Chondrocyte (in vitro differentiated cells): ENCODE results near the gene NFIA. TPM values are rescaled to one million over a fixed set of nuclear protein-coding genes. Genes with fewer than 3 reads are reported as not detected.

ENCODE experiments used
- DNase-seq: peaks from one replicate; pipeline ENCODE4 v3.0.0; 2021; ENCODE audit warnings: mixed read lengths, low spot score
- H3K27ac Mint-ChIP-seq: one replicate; pipeline ENCODE4 v1.8.0; 2021; ENCODE audit warnings: mild to moderate bottlenecking, moderate library complexity, mixed read lengths; ENCODE audit not compliant: unreplicated experiment
- H3K27me3 Mint-ChIP-seq: 2 replicates; pipeline ENCODE4 v1.8.0; 2021; ENCODE audit warnings: low read depth, mixed read lengths
- H3K36me3 Mint-ChIP-seq: 2 replicates; pipeline ENCODE4 v1.8.0; 2021; ENCODE audit warnings: low read depth, mixed read lengths
- H3K4me1 Mint-ChIP-seq: 2 replicates; pipeline ENCODE4 v1.8.0; 2021; ENCODE audit warnings: low read depth, mild to moderate bottlenecking, mixed read lengths
- H3K4me3 Mint-ChIP-seq: one replicate; pipeline ENCODE4 v1.8.0; 2021; ENCODE audit warnings: mild to moderate bottlenecking, moderate library complexity, mixed read lengths; ENCODE audit not compliant: unreplicated experiment
- H3K9me3 Mint-ChIP-seq: 2 replicates; pipeline ENCODE4 v1.8.0; 2021; ENCODE audit warnings: low read depth, mixed read lengths
- total RNA-seq: library from RNA; stranded (reverse); gene quantifications from 3 replicates; pipeline ENCODE4 v1.2.1, GENCODE V29; 2021
- TF ChIP-seq, protein P1 (sequence below): fragments of 200-600 bp; sonication (generic); IDR thresholded peaks from 2 replicates; pipeline ENCODE4 v1.5.0; 2021; ENCODE audit warnings: antibody characterized with exemption, mild to moderate bottlenecking, moderate library complexity

NFIA gene
- total RNA-seq, 1 donor from 2014 or later: 43.0 TPM

GRCh38 chr1:61329556-61329955 is 247.2 kb downstream of the NFIA start:
- H3K27me3 Mint-ChIP-seq: no peaks in the 10 kb centered on the region
- DNase-seq: no peak
- H3K27ac Mint-ChIP-seq: no peak overlapping the region

GRCh38 chr1:61330018-61330417 is 247.7 kb downstream of the NFIA start:
- Mint-ChIP-seq H3K27me3 (no peaks in the 10 kb centered on the region), H3K4me3 (no peak overlapping the region), H3K9me3 (no peaks in the 10 kb centered on the region), H3K27ac (no peak overlapping the region), H3K36me3 (peaks cover 4% of the 10 kb centered on the region), H3K4me1 (peaks cover 5% of the 10 kb centered on the region)
- TF ChIP-seq, protein P1, sequence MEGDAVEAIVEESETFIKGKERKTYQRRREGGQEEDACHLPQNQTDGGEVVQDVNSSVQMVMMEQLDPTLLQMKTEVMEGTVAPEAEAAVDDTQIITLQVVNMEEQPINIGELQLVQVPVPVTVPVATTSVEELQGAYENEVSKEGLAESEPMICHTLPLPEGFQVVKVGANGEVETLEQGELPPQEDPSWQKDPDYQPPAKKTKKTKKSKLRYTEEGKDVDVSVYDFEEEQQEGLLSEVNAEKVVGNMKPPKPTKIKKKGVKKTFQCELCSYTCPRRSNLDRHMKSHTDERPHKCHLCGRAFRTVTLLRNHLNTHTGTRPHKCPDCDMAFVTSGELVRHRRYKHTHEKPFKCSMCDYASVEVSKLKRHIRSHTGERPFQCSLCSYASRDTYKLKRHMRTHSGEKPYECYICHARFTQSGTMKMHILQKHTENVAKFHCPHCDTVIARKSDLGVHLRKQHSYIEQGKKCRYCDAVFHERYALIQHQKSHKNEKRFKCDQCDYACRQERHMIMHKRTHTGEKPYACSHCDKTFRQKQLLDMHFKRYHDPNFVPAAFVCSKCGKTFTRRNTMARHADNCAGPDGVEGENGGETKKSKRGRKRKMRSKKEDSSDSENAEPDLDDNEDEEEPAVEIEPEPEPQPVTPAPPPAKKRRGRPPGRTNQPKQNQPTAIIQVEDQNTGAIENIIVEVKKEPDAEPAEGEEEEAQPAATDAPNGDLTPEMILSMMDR: no peak
- no peak for DNase-seq

More at GRCh38 chr1:61329556-61329955, 247.2 kb downstream of the NFIA start:
- H3K9me3 Mint-ChIP-seq: no peaks in the 10 kb centered on the region
- H3K4me3 Mint-ChIP-seq: no peak overlapping the region
- peaks cover 5% of the 10 kb centered on the region for H3K4me1 Mint-ChIP-seq
- peaks cover 2% of the 10 kb centered on the region for H3K36me3 Mint-ChIP-seq
- TF ChIP-seq, protein P1: no peak

GRCh38 chr1:61330571-61330970 is 248.2 kb downstream of the NFIA start:
- peaks cover 4% of the 10 kb centered on the region for H3K36me3 Mint-ChIP-seq
- TF ChIP-seq, protein P1: no peak
- H3K9me3 Mint-ChIP-seq: no peaks in the 10 kb centered on the region

DNA sequence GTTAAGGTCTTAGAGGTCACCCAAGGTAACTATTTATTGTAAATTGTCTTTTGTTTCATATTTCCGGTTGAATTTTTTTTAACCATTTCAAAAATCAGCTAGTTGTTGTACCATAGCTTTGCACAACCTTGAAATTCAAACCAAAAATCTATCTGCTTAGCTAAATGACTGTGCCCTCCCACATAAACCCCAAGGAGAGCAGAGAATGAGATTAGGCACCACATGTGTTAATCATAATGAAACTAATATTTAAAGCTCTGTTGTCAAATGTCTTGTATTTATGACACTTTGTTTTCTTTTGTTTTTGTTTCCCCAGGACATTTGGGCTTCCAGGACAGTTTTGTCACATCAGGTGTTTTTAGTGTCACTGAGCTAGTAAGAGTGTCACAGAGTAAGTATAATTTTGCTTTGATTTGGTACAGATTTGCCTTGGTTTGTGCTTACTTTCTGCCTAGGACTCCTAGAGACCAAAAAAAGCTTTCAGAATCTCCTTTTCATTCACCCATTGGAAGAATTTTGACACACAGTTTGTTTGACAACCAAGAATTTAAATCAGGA is 249.9 kb downstream of the NFIA start:
- DNase-seq: no peak
- H3K9me3 Mint-ChIP-seq: no peaks in the 10 kb centered on the region
- peaks cover 10% of the 10 kb centered on the region for H3K4me1 Mint-ChIP-seq
- H3K36me3 Mint-ChIP-seq: peaks cover 4% of the 10 kb centered on the region
- H3K4me3 Mint-ChIP-seq: no peak overlapping the region
- no peak overlapping the region for H3K27ac Mint-ChIP-seq
- H3K27me3 Mint-ChIP-seq: no peaks in the 10 kb centered on the region
- TF ChIP-seq, protein P1: no peak

More at GRCh38 chr1:61330571-61330970, 248.2 kb downstream of the NFIA start:
- H3K4me1 Mint-ChIP-seq: no peaks in the 10 kb centered on the region
- H3K27me3 Mint-ChIP-seq: no peaks in the 10 kb centered on the region
- DNase-seq: no peak
- no peak overlapping the region for H3K27ac Mint-ChIP-seq
- no peak overlapping the region for H3K4me3 Mint-ChIP-seq

DNA sequence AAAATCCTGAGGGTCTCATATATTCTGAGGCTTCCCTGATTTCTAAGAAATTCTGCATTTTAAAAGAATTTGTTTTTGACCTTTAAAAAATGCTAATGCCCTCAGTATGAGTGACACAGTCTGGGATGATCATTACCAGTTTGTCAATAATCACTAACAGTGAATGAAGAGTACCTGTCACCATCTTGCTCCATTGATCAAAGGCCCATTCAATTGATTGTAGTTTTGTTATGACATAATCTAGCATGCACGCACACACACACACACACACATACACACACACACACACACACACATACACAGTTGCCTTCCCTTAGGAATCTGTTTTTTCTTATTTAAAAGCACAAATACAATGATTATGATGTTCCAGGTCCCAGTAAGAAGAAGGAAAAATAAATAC is 250.4 kb downstream of the NFIA start:
- H3K4me1 Mint-ChIP-seq: peaks cover 15% of the 10 kb centered on the region
- H3K36me3 Mint-ChIP-seq: peaks cover 4% of the 10 kb centered on the region
- no peaks in the 10 kb centered on the region for H3K9me3 Mint-ChIP-seq
- H3K27me3 Mint-ChIP-seq: no peaks in the 10 kb centered on the region
- no peak overlapping the region for H3K27ac Mint-ChIP-seq
- TF ChIP-seq, protein P1: no peak
- H3K4me3 Mint-ChIP-seq: no peak overlapping the region
- DNase-seq: no peak
